ENCODE data around the gene GPS1. TPM values are rescaled to one million over a fixed set of nuclear protein-coding genes. Genes with fewer than 3 reads are reported as not detected.

The GPS1 gene
- total and polyA plus RNA-seq, 4 donors, result 53.9 to 66.3 (median 58.8) TPM

DNA sequence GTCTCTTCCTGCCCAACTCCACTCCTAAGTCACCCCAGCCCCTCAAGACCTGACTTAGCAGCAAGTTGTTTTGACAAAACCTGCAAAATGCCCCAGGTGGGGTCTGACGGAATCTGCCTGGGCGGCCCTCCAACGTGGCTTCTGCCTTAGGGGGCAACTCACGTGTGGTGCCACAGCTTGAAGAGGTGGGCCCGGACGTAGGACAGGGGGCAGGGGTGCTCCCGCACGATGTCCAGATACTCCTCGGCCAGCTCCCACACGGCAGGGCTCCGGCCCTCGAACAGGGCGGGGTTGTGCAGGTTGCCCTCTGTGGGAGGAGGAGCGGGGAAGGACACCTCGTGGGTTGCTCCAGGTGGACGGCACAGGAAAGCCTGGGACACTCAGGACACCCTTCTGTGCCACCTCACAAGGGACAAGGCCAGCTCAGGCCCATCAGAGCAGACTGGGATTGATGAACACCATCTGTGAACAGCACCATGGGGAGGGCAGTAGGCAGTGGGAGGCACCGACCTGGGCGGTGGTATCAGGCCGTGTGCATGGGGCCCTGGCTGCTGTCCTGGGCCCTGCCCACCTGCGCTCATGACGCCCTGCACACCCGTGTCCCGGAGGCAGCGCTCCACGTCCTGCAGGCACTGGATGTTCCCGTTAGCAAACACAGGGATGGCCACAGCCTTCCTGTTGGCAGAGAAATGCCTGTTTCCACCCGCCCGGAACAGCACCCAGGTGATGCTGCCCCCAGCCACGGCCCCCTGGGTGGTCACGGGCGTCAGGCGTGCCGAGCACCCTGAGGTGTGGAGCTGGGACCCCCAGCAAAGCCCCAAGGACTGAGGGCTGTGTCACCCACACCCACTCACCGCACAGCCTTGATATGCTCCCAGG lies 9.6 kb downstream of the GPS1 start:
- no peak overlapping the region for H3K27ac ChIP-seq (ENCODE audit: low read depth in 1 of 2, low read length in 2 of 2)
- WGBS, result 88% methylated on average over 34 of the region's 34 CpGs
- no peak overlapping the region for H3K9ac ChIP-seq (ENCODE audit: low read depth in 1 of 2, low read length in 2 of 2)
- no peaks in the 10 kb centered on the region for H3K9me3 ChIP-seq (ENCODE audit: control insufficient read depth in 4 of 4, low read length in 3 of 4)
- H3K36me3 ChIP-seq (ENCODE audit: control insufficient read depth in 4 of 4, insufficient read depth in 3 of 4, low read depth in 1 of 4, low read length in 3 of 4), result peaks cover 6 to 64% (median 24%) of the 10 kb centered on the region in 4 donors
- no peak overlapping the region for H3K4me3 ChIP-seq (ENCODE audit: low read depth in 1 of 3, low read length in 3 of 3)
- no peak for TF ChIP-seq RXRA (IDR thresholded peaks at IDR 0.05)
- TF ChIP-seq YY1 (IDR thresholded peaks at IDR 0.05), result no peak
- TF ChIP-seq HNF4G (IDR thresholded peaks at IDR 0.05), result no peak
- TF ChIP-seq, protein P1, sequence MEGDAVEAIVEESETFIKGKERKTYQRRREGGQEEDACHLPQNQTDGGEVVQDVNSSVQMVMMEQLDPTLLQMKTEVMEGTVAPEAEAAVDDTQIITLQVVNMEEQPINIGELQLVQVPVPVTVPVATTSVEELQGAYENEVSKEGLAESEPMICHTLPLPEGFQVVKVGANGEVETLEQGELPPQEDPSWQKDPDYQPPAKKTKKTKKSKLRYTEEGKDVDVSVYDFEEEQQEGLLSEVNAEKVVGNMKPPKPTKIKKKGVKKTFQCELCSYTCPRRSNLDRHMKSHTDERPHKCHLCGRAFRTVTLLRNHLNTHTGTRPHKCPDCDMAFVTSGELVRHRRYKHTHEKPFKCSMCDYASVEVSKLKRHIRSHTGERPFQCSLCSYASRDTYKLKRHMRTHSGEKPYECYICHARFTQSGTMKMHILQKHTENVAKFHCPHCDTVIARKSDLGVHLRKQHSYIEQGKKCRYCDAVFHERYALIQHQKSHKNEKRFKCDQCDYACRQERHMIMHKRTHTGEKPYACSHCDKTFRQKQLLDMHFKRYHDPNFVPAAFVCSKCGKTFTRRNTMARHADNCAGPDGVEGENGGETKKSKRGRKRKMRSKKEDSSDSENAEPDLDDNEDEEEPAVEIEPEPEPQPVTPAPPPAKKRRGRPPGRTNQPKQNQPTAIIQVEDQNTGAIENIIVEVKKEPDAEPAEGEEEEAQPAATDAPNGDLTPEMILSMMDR (IDR thresholded peaks at IDR 0.05; ENCODE audit: low read depth, low read length, missing input control), result no peak
- no peak for TF ChIP-seq JUND (IDR thresholded peaks at IDR 0.05)
- no peak for TF ChIP-seq HNF4A (conservative IDR thresholded peaks at IDR 0.05)
- no peak for TF ChIP-seq FOXA1 (IDR thresholded peaks at IDR 0.05)
- TF ChIP-seq TAF1 (conservative IDR thresholded peaks at IDR 0.05), result no peak
- TF ChIP-seq GABPA (IDR thresholded peaks at IDR 0.05 in 1 of 2, conservative IDR thresholded peaks at IDR 0.05 in 1 of 2), result no peak
- no peak for TF ChIP-seq EGR1 (IDR thresholded peaks at IDR 0.05; ENCODE audit: low read depth in 2 of 2)
- TF ChIP-seq, protein P2, sequence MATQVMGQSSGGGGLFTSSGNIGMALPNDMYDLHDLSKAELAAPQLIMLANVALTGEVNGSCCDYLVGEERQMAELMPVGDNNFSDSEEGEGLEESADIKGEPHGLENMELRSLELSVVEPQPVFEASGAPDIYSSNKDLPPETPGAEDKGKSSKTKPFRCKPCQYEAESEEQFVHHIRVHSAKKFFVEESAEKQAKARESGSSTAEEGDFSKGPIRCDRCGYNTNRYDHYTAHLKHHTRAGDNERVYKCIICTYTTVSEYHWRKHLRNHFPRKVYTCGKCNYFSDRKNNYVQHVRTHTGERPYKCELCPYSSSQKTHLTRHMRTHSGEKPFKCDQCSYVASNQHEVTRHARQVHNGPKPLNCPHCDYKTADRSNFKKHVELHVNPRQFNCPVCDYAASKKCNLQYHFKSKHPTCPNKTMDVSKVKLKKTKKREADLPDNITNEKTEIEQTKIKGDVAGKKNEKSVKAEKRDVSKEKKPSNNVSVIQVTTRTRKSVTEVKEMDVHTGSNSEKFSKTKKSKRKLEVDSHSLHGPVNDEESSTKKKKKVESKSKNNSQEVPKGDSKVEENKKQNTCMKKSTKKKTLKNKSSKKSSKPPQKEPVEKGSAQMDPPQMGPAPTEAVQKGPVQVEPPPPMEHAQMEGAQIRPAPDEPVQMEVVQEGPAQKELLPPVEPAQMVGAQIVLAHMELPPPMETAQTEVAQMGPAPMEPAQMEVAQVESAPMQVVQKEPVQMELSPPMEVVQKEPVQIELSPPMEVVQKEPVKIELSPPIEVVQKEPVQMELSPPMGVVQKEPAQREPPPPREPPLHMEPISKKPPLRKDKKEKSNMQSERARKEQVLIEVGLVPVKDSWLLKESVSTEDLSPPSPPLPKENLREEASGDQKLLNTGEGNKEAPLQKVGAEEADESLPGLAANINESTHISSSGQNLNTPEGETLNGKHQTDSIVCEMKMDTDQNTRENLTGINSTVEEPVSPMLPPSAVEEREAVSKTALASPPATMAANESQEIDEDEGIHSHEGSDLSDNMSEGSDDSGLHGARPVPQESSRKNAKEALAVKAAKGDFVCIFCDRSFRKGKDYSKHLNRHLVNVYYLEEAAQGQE (IDR thresholded peaks at IDR 0.05), result no peak
- no peak for TF ChIP-seq RAD21 (IDR thresholded peaks at IDR 0.05)
- TF ChIP-seq, protein P3, sequence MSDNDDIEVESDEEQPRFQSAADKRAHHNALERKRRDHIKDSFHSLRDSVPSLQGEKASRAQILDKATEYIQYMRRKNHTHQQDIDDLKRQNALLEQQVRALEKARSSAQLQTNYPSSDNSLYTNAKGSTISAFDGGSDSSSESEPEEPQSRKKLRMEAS (IDR thresholded peaks at IDR 0.05), result no peak
- TF ChIP-seq FOXA2 (IDR thresholded peaks at IDR 0.05), result no peak
- no peak for TF ChIP-seq SP1 (IDR thresholded peaks at IDR 0.05)
- no peak for TF ChIP-seq NR2F2 (IDR thresholded peaks at IDR 0.05)
- TF ChIP-seq, protein P4, sequence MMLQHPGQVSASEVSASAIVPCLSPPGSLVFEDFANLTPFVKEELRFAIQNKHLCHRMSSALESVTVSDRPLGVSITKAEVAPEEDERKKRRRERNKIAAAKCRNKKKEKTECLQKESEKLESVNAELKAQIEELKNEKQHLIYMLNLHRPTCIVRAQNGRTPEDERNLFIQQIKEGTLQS (IDR thresholded peaks at IDR 0.05), result no peak
- TF ChIP-seq, protein P5, sequence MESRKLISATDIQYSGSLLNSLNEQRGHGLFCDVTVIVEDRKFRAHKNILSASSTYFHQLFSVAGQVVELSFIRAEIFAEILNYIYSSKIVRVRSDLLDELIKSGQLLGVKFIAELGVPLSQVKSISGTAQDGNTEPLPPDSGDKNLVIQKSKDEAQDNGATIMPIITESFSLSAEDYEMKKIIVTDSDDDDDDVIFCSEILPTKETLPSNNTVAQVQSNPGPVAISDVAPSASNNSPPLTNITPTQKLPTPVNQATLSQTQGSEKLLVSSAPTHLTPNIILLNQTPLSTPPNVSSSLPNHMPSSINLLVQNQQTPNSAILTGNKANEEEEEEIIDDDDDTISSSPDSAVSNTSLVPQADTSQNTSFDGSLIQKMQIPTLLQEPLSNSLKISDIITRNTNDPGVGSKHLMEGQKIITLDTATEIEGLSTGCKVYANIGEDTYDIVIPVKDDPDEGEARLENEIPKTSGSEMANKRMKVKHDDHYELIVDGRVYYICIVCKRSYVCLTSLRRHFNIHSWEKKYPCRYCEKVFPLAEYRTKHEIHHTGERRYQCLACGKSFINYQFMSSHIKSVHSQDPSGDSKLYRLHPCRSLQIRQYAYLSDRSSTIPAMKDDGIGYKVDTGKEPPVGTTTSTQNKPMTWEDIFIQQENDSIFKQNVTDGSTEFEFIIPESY (IDR thresholded peaks at IDR 0.05), result no peak
- no peaks in the 10 kb centered on the region for H3K27me3 ChIP-seq (ENCODE audit: control insufficient read depth in 4 of 4, insufficient read depth in 4 of 4, low read length in 3 of 4)
- no peak for DNase-seq (ENCODE audit: low spot score)
- H3K4me1 ChIP-seq (ENCODE audit: control insufficient read depth in 4 of 4, insufficient read depth in 4 of 4, low read length in 3 of 4), result peaks cover 8 to 32% (median 24%) of the 10 kb centered on the region in 4 donors

All from liver (tissue), 9 donors.